K562 (cell line): ENCODE results near the gene VHLL.
A peak's percentile ranks its signal among the peaks of the same experiment; 100 is the strongest.

Experiments used
- ARID2 ChIP-seq: fragments of 450-650 bp; IDR thresholded peaks from 2 replicates; pipeline ENCODE4 v1.6.1; 2017; ENCODE audit warnings: antibody characterized with exemption, mild to moderate bottlenecking
- CBX5 ChIP-seq: IDR thresholded peaks from 2 replicates; pipeline ENCODE4 v1.6.1; 2014; ENCODE audit warnings: low read depth, borderline replicate concordance
- CBX8 ChIP-seq: fragments of 200-600 bp; sonication (generic); IDR thresholded peaks from 2 replicates; pipeline ENCODE4 v1.6.1; 2012; ENCODE audit warnings: borderline replicate concordance, mixed run types, low read depth, mild to moderate bottlenecking, moderate library complexity, mixed read lengths, low read length, control low read depth, inconsistent platforms; ENCODE audit not compliant: poor library complexity, severe bottlenecking; ENCODE audit errors: extremely low read depth
- CGGBP1 ChIP-seq: fragments of 250-450 bp; sonication (Bioruptor Pico); IDR thresholded peaks from 2 replicates; pipeline ENCODE4 v1.9.0; 2021; ENCODE audit warnings: mild to moderate bottlenecking
- EP300 ChIP-seq: IDR thresholded peaks from 2 replicates; pipeline ENCODE4 v1.6.1; 2012; ENCODE audit warnings: low read length, improper control_type of control experiment
- EZH2 ChIP-seq: IDR thresholded peaks from 2 replicates; pipeline ENCODE4 v1.6.1; 2012; ENCODE audit warnings: low read depth, mild to moderate bottlenecking, inconsistent platforms, low read length, borderline replicate concordance
- HMGN3 ChIP-seq: IDR thresholded peaks from 2 replicates; pipeline ENCODE4 v1.6.1; 2011; ENCODE audit warnings: borderline replicate concordance, low read depth, mild to moderate bottlenecking, mixed read lengths, low read length; ENCODE audit not compliant: insufficient read length; ENCODE audit errors: extremely low read depth
- MAFK ChIP-seq: IDR thresholded peaks from 2 replicates; pipeline ENCODE4 v1.6.1; 2011; ENCODE audit warnings: low read length, improper control_type of control experiment
- SP1 ChIP-seq: sonication (generic); formaldehyde crosslinking; IDR thresholded peaks from 2 replicates; pipeline ENCODE4 v1.8.1; 2022; ENCODE audit warnings: mild to moderate bottlenecking, missing genetic modification reagents
- TCF7L2 ChIP-seq: fragments of 150-350 bp; IDR thresholded peaks from 2 replicates; pipeline ENCODE4 v1.6.1; 2016; ENCODE audit warnings: low read depth, mild to moderate bottlenecking, low read length, moderate library complexity
- XRCC3 ChIP-seq: fragments of 450-650 bp; IDR thresholded peaks from 2 replicates; pipeline ENCODE4 v1.6.1; 2017; ENCODE audit warnings: mild to moderate bottlenecking, moderate library complexity
- ZBTB12 ChIP-seq: fragments of 250-450 bp; sonication (Bioruptor Pico); IDR thresholded peaks from 2 replicates; pipeline ENCODE4 v1.4.0; 2020
- ZNF668 ChIP-seq: fragments of 250-450 bp; sonication (Bioruptor Pico); IDR thresholded peaks from 2 replicates; pipeline ENCODE4 v1.8.0; 2022; ENCODE audit warnings: mild to moderate bottlenecking, inconsistent platforms

- TF ChIP-seq MAFK, result peak; percentile 2; the same call in 1 of the 2 replicates
- no peak for TF ChIP-seq EP300
- no peak for TF ChIP-seq TCF7L2
- TF ChIP-seq CGGBP1 (CRISPR knock-in tag), result no peak
- TF ChIP-seq ZBTB12 (CRISPR knock-in tag), result peak; percentile 81
- no peak for TF ChIP-seq EZH2
- TF ChIP-seq XRCC3, result no peak
- TF ChIP-seq ARID2, result no peak
- no peak for TF ChIP-seq HMGN3
- peak; percentile 63 for TF ChIP-seq SP1
- no peak for TF ChIP-seq ZNF668 (CRISPR knock-in tag)
- TF ChIP-seq CBX5, result no peak
- no peak for TF ChIP-seq CBX8
Measured at GRCh38 chr1:156338180-156338976, 39.3 kb upstream of the VHLL start, which contains the start of the genes CCT3 and TSACC.
